A673 (cell line): ENCODE results near the gene SDS.

Experiments used
- CTCF ChIP-seq: fragments of 300-800, 200-600 bp; sonication (generic); conservative IDR thresholded peaks from 2 replicates; pipeline ENCODE4 v1.5.1; 2017; ENCODE audit warnings: low read depth, mild to moderate bottlenecking, antibody characterized with exemption, low read length, moderate library complexity, mixed read lengths
- EZH2 ChIP-seq: fragments of 200-600 bp; sonication (generic); IDR thresholded peaks from 2 replicates; pipeline ENCODE4 v1.6.1; 2017; ENCODE audit warnings: borderline replicate concordance, low read depth, mild to moderate bottlenecking, mixed read lengths, antibody characterized with exemption, low read length; ENCODE audit not compliant: poor library complexity, severe bottlenecking

- TF ChIP-seq CTCF (no peak), EZH2 (no peak)
These were observed 19.4 kb upstream of the SDS start for GRCh38 chr12:113422886-113423669.
